Stimulated activated CD8-positive, alpha-beta memory T cell treated with anti-CD3 and anti-CD28 coated beads, Interleukin-7, amount 100 ng/mL, for 48 hours (primary cell): ENCODE measurements around the gene PPP1R3D.
"Not testable (repeated sequence)": the region's sequence is repeated elsewhere in the genome, so short reads cannot be mapped to it uniquely, and the experiment has no call there.

ENCODE experiments used
- DNase-seq, 2 donors: peaks; one replicate each; pipeline ENCODE4 v3.0.0-alpha.2; 2020; ENCODE audit warnings: low read depth in 1 of 2; ENCODE audit errors: extremely low read depth in 1 of 2

PPP1R3D gene

GRCh38 chr20:59940129-59940955, at the start of gene PPP1R3D, which contains the start of gene FAM217B:
TSS of gene PPP1R3D (minus strand) at chr20:59940305. CDS start at chr20:59939931, 374 bp downstream.
TSS of gene FAM217B (plus strand) at chr20:59940389. CDS start at chr20:59943944, 3,555 bp downstream.
- peak; percentile 82 to 88 for DNase-seq

GRCh38 chr20:59988141-59988540, 48.0 kb upstream of the PPP1R3D start:
- no peak for DNase-seq

DNA sequence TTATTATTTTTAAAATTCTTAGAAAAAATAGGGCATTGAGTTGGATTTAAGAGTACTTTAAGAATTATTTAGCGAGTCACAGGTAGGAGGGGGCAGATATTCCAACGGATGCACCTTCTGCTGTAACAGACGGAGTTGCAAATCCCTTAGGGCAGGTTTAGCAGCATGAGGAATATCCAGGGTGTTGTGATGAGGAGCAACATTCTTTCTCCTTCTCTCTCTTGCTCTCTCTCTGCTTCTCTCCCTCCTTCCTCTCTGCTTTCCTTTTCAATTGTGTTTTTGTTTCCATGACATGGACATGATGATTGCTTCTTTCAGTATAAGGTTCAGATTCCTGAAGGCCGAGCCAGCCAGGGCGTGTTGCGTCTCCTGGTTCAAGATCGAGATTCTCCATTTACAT, 47.0 kb upstream of the PPP1R3D start:
- no peak for DNase-seq

GRCh38 chr20:59985864-59986263, 45.8 kb upstream of the PPP1R3D start:
- no peak for DNase-seq

- no peak for DNase-seq
Measured at GRCh38 chr20:59985164-59985563, 45.1 kb upstream of the PPP1R3D start.

- no peak for DNase-seq
Measured at GRCh38 chr20:59984541-59984940, 44.4 kb upstream of the PPP1R3D start.

- DNase-seq, result no peak
Measured at GRCh38 chr20:59983076-59983475, 43.0 kb upstream of the PPP1R3D start.

GRCh38 chr20:59977086-59977485, 37.0 kb upstream of the PPP1R3D start:
- no peak for DNase-seq

GRCh38 chr20:59976156-59976782, 36.2 kb upstream of the PPP1R3D start:
- DNase-seq, result no peak

- DNase-seq, result no peak
Measured at GRCh38 chr20:59972037-59972801, 32.1 kb upstream of the PPP1R3D start.

GRCh38 chr20:59971428-59971827, 31.3 kb upstream of the PPP1R3D start:
- DNase-seq, result no peak

- DNase-seq, result no peak
Measured at GRCh38 chr20:59966428-59966827, 26.3 kb upstream of the PPP1R3D start.

GRCh38 chr20:59962155-59962554, 22.1 kb upstream of the PPP1R3D start:
- no peak for DNase-seq

DNA sequence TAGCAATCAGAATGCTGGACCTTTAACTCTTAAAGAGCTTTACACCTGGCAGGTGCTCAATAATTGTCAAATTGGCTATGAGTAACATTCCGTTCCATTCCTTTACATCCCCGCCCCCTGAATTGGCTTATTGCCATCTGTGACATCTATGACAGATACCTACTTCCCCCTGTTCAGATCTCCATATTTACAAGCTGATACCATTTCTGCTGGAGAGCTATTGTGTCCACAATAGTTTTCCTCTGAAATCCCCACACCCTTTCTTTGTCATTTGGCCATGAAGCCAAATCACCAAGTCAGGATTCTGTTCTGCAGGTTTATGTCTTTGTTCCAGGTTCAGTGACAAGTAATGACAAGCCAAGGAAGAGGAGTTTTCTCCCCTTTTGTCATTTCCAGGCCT, 21.3 kb upstream of the PPP1R3D start:
- DNase-seq, result no peak

GRCh38 chr20:59958626-59959025, 18.5 kb upstream of the PPP1R3D start:
- no peak for DNase-seq

DNA sequence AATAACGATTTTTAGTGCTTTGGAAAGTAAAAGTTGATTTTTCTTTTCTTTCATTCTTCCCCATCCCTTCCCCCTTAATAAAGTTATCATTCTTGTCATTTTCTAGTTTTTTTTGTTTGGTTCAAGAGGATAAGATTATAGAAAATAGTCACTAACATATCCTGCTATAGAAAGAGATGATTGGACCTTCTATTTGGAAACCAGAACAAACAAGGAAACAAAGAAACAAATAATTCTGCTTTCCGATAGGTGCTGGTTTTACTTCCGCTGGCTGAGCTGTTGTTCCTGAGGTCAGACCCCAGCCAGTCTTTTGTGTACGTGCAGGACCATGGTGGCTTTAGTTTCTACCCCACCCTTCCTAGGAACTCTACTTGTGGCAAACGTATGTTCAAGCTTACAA, 18.0 kb upstream of the PPP1R3D start, which contains the start of gene CDH26:
Gene CDH26 (plus strand): TSS at position 301 of the 400 bp plus-strand sequence. CDS start 304 bp downstream, outside the sequence.
- no peak for DNase-seq

- not testable (repeated sequence) for DNase-seq
Measured at GRCh38 chr20:59957568-59957967, 17.5 kb upstream of the PPP1R3D start.

DNA sequence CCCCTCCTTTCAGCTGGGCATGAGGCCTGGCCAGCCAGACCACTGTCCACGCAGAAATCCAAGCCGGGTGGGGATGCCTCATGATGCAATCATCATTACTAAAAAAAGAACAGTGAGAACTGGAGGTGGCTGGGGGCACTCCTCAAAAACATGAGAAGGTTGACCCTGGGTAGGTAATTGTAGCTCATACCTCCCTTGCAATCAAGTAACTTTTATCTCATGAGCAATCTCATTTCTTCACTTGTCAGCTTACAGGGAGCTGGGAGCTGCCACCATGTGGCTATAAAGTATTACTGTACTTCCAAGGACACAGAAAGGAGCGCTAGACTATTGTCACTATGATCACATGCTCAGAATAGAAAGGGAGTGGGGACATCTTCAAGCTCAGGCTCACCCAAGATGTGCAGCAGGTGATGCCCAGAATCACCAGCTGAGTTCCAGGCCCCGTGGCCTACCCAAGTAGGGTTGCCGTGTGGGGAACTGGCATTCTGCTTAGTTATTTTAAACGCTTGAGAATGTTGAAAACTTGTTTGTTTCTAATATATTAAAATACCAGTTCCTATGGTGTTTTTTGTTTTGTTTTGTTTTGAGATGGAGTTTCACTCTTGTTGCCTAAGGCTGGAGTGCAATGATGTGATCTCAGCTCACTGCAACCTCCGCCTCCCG, 15.2 kb upstream of the PPP1R3D start:
- no peak for DNase-seq

DNA sequence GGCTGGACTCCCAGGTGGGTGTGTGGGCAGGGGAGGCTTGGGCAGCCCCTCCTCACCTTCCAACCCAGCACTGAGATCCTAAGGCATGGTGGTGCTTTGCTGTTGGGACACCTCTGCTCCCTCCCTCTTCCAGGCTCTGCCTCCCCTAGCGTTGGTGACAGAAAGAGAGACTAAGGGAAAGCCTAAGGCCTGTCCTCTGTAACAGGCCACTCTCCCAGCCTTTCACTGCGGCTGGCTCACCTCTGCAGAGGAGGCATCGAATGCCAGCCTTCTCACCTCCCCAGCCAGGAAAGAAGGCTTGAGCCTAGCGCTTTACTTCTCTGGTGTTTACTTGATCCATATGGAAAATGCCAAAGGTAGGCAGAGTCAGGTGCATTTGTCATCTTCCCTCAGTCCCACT, 14.6 kb upstream of the PPP1R3D start:
- DNase-seq, result no peak

- no peak for DNase-seq
Measured at GRCh38 chr20:59949911-59950310, 9.8 kb upstream of the PPP1R3D start.
